Uterus (tissue), 2 donors: ENCODE results near the gene MIP.

Experiments
- POLR2A ChIP-seq, 2 donors: fragments of 450-650 bp; IDR thresholded peaks; one replicate each; pipeline ENCODE4 v1.6.1; 2016; ENCODE audit warnings: antibody characterized with exemption in 2 of 2, mild to moderate bottlenecking in 1 of 2, moderate library complexity in 1 of 2
- TF ChIP-seq, protein P1 (sequence below), 4 experiments: fragments of 200-600 bp in 2 of 4; fragments of 450-650 bp in 2 of 4; sonication (generic) in 2 of 4; IDR thresholded peaks; one replicate each; pipeline ENCODE4 v1.5.1; 2016 to 2019; ENCODE audit warnings: antibody characterized with exemption in 4 of 4, mild to moderate bottlenecking in 2 of 4, moderate library complexity in 1 of 4

DNA sequence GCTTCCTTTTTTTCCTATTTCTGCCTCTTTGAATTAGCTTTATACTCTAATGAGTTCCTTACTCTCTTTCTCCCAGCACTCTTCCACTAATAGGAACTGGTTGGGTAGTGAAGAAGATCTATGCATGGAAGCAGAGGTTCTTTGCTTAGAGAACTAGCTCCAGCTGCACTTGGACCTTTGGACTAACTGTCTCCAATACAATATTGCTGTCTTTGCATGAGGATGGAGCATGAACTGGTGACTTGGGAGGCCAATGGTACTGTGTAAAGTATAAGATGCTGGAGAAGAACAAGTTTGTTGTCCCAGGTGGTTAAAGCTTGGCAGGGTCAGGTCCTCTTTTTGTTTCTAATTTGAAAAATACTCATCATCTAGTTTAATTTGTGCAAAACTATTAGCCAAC is 35.9 kb upstream of the MIP start:
- TF ChIP-seq POLR2A (IDR thresholded peaks at IDR 0.05) = no peak
- TF ChIP-seq, protein P1, sequence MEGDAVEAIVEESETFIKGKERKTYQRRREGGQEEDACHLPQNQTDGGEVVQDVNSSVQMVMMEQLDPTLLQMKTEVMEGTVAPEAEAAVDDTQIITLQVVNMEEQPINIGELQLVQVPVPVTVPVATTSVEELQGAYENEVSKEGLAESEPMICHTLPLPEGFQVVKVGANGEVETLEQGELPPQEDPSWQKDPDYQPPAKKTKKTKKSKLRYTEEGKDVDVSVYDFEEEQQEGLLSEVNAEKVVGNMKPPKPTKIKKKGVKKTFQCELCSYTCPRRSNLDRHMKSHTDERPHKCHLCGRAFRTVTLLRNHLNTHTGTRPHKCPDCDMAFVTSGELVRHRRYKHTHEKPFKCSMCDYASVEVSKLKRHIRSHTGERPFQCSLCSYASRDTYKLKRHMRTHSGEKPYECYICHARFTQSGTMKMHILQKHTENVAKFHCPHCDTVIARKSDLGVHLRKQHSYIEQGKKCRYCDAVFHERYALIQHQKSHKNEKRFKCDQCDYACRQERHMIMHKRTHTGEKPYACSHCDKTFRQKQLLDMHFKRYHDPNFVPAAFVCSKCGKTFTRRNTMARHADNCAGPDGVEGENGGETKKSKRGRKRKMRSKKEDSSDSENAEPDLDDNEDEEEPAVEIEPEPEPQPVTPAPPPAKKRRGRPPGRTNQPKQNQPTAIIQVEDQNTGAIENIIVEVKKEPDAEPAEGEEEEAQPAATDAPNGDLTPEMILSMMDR (IDR thresholded peaks at IDR 0.05) = no peak
